Breast epithelium (tissue), 4 donors: ENCODE data around the gene RIC3. TPM values are rescaled to one million over a fixed set of nuclear protein-coding genes. Genes with fewer than 3 reads are reported as not detected.

Experiments
- DNase-seq, 2 donors: peaks; one replicate each; pipeline ENCODE4 v3.0.0-alpha.2; 2019; ENCODE audit warnings: low spot score in 2 of 2
- H3K27ac ChIP-seq, 2 donors: fragments of 200-600 bp; sonication (generic) in 1 of 2; one replicate each; pipeline ENCODE4 v1.5.1; 2016 to 2019; ENCODE audit warnings: mild to moderate bottlenecking in 1 of 2
- H3K27me3 ChIP-seq, 2 donors: fragments of 200-600 bp; sonication (generic) in 1 of 2; one replicate each; pipeline versions ENCODE4 v1.5.1 to v1.6.0; 2017 to 2019; ENCODE audit warnings: control low read depth in 1 of 2, mild to moderate bottlenecking in 1 of 2
- H3K36me3 ChIP-seq: fragments of 200-600 bp; one replicate; pipeline ENCODE4 v1.5.1; 2019
- H3K4me1 ChIP-seq, 2 donors: fragments of 200-600 bp; sonication (generic); one replicate each; pipeline ENCODE4 v1.5.1; 2016 to 2019; ENCODE audit warnings: control low read depth in 1 of 2
- H3K4me3 ChIP-seq, 3 donors: fragments of 200-600 bp; sonication (generic); 1 replicate in 2 of 3; 2 replicates in 1 of 3; pipeline ENCODE4 v1.5.1; 2016 to 2019; ENCODE audit warnings: mild to moderate bottlenecking in 3 of 3, moderate library complexity in 2 of 3
- H3K9me3 ChIP-seq, 2 donors: fragments of 200-600 bp; sonication (generic) in 1 of 2; one replicate each; pipeline ENCODE4 v1.5.1; 2016 to 2019; ENCODE audit warnings: control low read depth in 1 of 2
- CTCF ChIP-seq, 3 donors: fragments of 450-650 bp; IDR thresholded peaks; one replicate each; pipeline ENCODE4 v1.5.1; 2016 to 2017; ENCODE audit warnings: antibody characterized with exemption in 3 of 3, mild to moderate bottlenecking in 3 of 3, moderate library complexity in 3 of 3
- POLR2A ChIP-seq: fragments of 450-650 bp; IDR thresholded peaks from one replicate; pipeline ENCODE4 v1.6.1; 2016; ENCODE audit warnings: antibody characterized with exemption, mild to moderate bottlenecking, moderate library complexity
- POLR2AphosphoS5 ChIP-seq, 3 donors: sonication (generic); formaldehyde crosslinking; IDR thresholded peaks; one replicate each; pipeline ENCODE4 v1.6.1; 2017; ENCODE audit warnings: antibody characterized with exemption in 3 of 3
- intact Hi-C: fragments of 100-400 bp; cut with DNase I; formaldehyde crosslinking; loops from one replicate; pipeline ENCODE4 v1.15.1; 2023; ENCODE audit warnings: low total_unique reads
- total RNA-seq, 3 donors: library from RNA; depleted of rRNA; stranded (reverse); fragments of >200 nt; gene quantifications; one replicate each; pipeline ENCODE4 v1.1.0, GENCODE V29; 2016

Gene RIC3
- total RNA-seq, 3 donors from 2014 or later: 4.5 to 48.0 (median 24.3) TPM

- intact Hi-C loops: no loop called here
- H3K36me3 ChIP-seq: no peaks in the 10 kb centered on the region
- H3K4me3 ChIP-seq: no peak overlapping the region
- no peaks in the 10 kb centered on the region for H3K9me3 ChIP-seq
- H3K4me1 ChIP-seq: no peaks in the 10 kb centered on the region
- H3K27me3 ChIP-seq: no peaks in the 10 kb centered on the region
- DNase-seq: no peak
- TF ChIP-seq POLR2A: no peak
- no peak for TF ChIP-seq CTCF (IDR thresholded peaks at IDR 0.05)
- TF ChIP-seq POLR2AphosphoS5 (IDR thresholded peaks at IDR 0.05): no peak
- H3K27ac ChIP-seq: peak overlapping the region; percentile 20 to 90
Measured at GRCh38 chr11:8069771-8070170, 99.1 kb downstream of the RIC3 start.

GRCh38 chr11:8068605-8069221 is 100.1 kb downstream of the RIC3 start:
- H3K4me1 ChIP-seq: no peaks in the 10 kb centered on the region
- peak overlapping the region in 1 of 3 donors; percentile 36 for H3K4me3 ChIP-seq
- H3K27ac ChIP-seq: peak overlapping the region; percentile 71 to 90
- no peaks in the 10 kb centered on the region for H3K36me3 ChIP-seq
- peak in 2 of 3 donors; percentile 22 to 47 for TF ChIP-seq POLR2AphosphoS5 (IDR thresholded peaks at IDR 0.05)
- TF ChIP-seq CTCF (IDR thresholded peaks at IDR 0.05): no peak
- no peaks in the 10 kb centered on the region for H3K9me3 ChIP-seq
- no peak for DNase-seq
- intact Hi-C loops: no loop called here
- no peaks in the 10 kb centered on the region for H3K27me3 ChIP-seq

- Histone ChIP-seq H3K27me3 (no peaks in the 10 kb centered on the region), H3K36me3 (no peaks in the 10 kb centered on the region), H3K9me3 (no peaks in the 10 kb centered on the region), H3K4me3 (no peak overlapping the region), H3K4me1 (no peaks in the 10 kb centered on the region), H3K27ac (peak overlapping the region; percentile 71 to 90)
- intact Hi-C loops: no loop called here
- no peak for DNase-seq
- TF ChIP-seq POLR2AphosphoS5 (IDR thresholded peaks at IDR 0.05): no peak
- TF ChIP-seq CTCF (IDR thresholded peaks at IDR 0.05): no peak
- TF ChIP-seq POLR2A: no peak
Measured at GRCh38 chr11:8067929-8068575, 100.8 kb downstream of the RIC3 start.

GRCh38 chr11:8067567-8067928 is 101.3 kb downstream of the RIC3 start:
- H3K27me3 ChIP-seq: no peaks in the 10 kb centered on the region
- TF ChIP-seq POLR2AphosphoS5 (IDR thresholded peaks at IDR 0.05): no peak
- no peaks in the 10 kb centered on the region for H3K36me3 ChIP-seq
- intact Hi-C loops: no loop called here
- DNase-seq: no peak
- H3K4me1 ChIP-seq: no peaks in the 10 kb centered on the region
- no peak overlapping the region for H3K4me3 ChIP-seq
- H3K27ac ChIP-seq: peak overlapping the region; percentile 71 to 90
- no peaks in the 10 kb centered on the region for H3K9me3 ChIP-seq

GRCh38 chr11:8066911-8067455 is 101.8 kb downstream of the RIC3 start:
- Histone ChIP-seq H3K27ac (peak overlapping the region in 1 of 2 donors; percentile 90), H3K27me3 (no peaks in the 10 kb centered on the region), H3K9me3 (no peaks in the 10 kb centered on the region), H3K36me3 (no peaks in the 10 kb centered on the region), H3K4me1 (no peaks in the 10 kb centered on the region), H3K4me3 (no peak overlapping the region)
- TF ChIP-seq CTCF (IDR thresholded peaks at IDR 0.05): no peak
- TF ChIP-seq POLR2A: no peak
- TF ChIP-seq POLR2AphosphoS5 (IDR thresholded peaks at IDR 0.05): no peak
- intact Hi-C loops: no loop called here
- no peak for DNase-seq
